SK-N-SH (cell line): ENCODE measurements around the gene MED29. TPM values are rescaled to one million over a fixed set of nuclear protein-coding genes. Genes with fewer than 3 reads are reported as not detected.

ENCODE experiments used
- CTCF ChIA-PET: fragments of 300-600, 350-600 bp; formaldehyde crosslinking; extraction: SDS; loops from one replicate; lab custom pipeline; 2021; lab: Yijun Ruan, JAX
- POLR2A ChIA-PET: fragments of 350-600 bp; sonication (Branson Sonifier 250); formaldehyde crosslinking; extraction: SDS; loops from one replicate; lab custom pipeline; 2020; ENCODE audit warnings: antibody characterized with exemption, inconsistent platforms; lab: Yijun Ruan, JAX
- DNase-seq: peaks from one replicate; pipeline ENCODE4 v3.0.0; 2012
- H2AFZ ChIP-seq: fragments of 200-600 bp; sonication (generic); 2 replicates; pipeline ENCODE4 v1.8.1; 2016; ENCODE audit warnings: antibody characterized with exemption, mild to moderate bottlenecking, low read depth
- H3F3A ChIP-seq: fragments of 200-600 bp; sonication (generic); replicated peaks from 2 replicates; pipeline ENCODE3; 2016; ENCODE audit warnings: antibody characterized with exemption, mild to moderate bottlenecking; ENCODE audit not compliant: insufficient read depth
- H3K27ac ChIP-seq, 2 experiments: fragments of 200-500 bp in 1 of 2; fragments of 200-600 bp in 1 of 2; sonication (Bioruptor generic) in 1 of 2; sonication (generic), shearing (Covaris generic) in 1 of 2; 2 replicates each; pipeline versions ENCODE4 v1.5.1 to v1.6.1; 2014 to 2016; ENCODE audit warnings: low read depth in 2 of 2, inconsistent platforms in 1 of 2, low read length in 1 of 2, mild to moderate bottlenecking in 1 of 2, mixed read lengths in 1 of 2
- H3K27me3 ChIP-seq: fragments of 200-600 bp; sonication (generic), shearing (Covaris generic); 2 replicates; pipeline ENCODE4 v1.6.1; 2016; ENCODE audit warnings: mixed run types; ENCODE audit not compliant: insufficient read depth
- H3K36me3 ChIP-seq, 2 experiments: fragments of 200-500 bp in 1 of 2; fragments of 200-600 bp in 1 of 2; sonication (Bioruptor generic) in 1 of 2; sonication (generic) in 1 of 2; replicated peaks in 1 of 2; 2 replicates each; pipeline versions ENCODE3 to v1.5.1; 2014 to 2016; ENCODE audit warnings: low read length in 1 of 2, mild to moderate bottlenecking in 1 of 2; ENCODE audit not compliant: insufficient read depth in 2 of 2, control insufficient read depth in 1 of 2
- H3K4me1 ChIP-seq, 2 experiments: fragments of 200-500 bp in 1 of 2; fragments of 200-600 bp in 1 of 2; sonication (Bioruptor generic) in 1 of 2; sonication (generic), shearing (Covaris generic) in 1 of 2; 2 replicates each; pipeline versions ENCODE4 v1.5.1 to v1.6.1; 2014 to 2016; ENCODE audit warnings: low read depth in 1 of 2, low read length in 1 of 2, mixed run types in 1 of 2; ENCODE audit not compliant: insufficient read depth in 2 of 2, control insufficient read depth in 1 of 2
- H3K4me2 ChIP-seq: fragments of 200-600 bp; sonication (generic), shearing (Covaris generic); 2 replicates; pipeline ENCODE4 v1.6.1; 2017; ENCODE audit warnings: mixed run types
- H3K4me3 ChIP-seq, 2 experiments: fragments of 200-500 bp in 1 of 2; fragments of 200-600 bp in 1 of 2; sonication (Bioruptor generic) in 1 of 2; sonication (generic), shearing (Covaris generic) in 1 of 2; 2 replicates each; pipeline versions ENCODE4 v1.5.1 to v1.8.1; 2014 to 2016; ENCODE audit warnings: low read depth in 2 of 2, inconsistent platforms in 1 of 2, low read length in 1 of 2, mild to moderate bottlenecking in 1 of 2, mixed read lengths in 1 of 2, moderate library complexity in 1 of 2
- H3K79me2 ChIP-seq: fragments of 200-600 bp; sonication (generic); 2 replicates; pipeline ENCODE4 v1.8.1; 2017; ENCODE audit warnings: mild to moderate bottlenecking; ENCODE audit not compliant: insufficient read depth
- H3K9ac ChIP-seq: fragments of 200-600 bp; sonication (generic); 2 replicates; pipeline ENCODE4 v1.6.1; 2017; ENCODE audit warnings: mixed run types
- H3K9me2 ChIP-seq: fragments of 200-600 bp; sonication (generic); 2 replicates; pipeline ENCODE4 v1.6.1; 2017; ENCODE audit warnings: mixed run types
- H3K9me3 ChIP-seq: fragments of 200-600 bp; sonication (generic); 2 replicates; pipeline ENCODE4 v1.6.1; 2017; ENCODE audit warnings: mixed run types, mild to moderate bottlenecking, moderate library complexity
- H4K20me1 ChIP-seq: fragments of 200-600 bp; sonication (generic); 2 replicates; pipeline ENCODE4 v1.6.1; 2017; ENCODE audit warnings: mild to moderate bottlenecking, mixed run types; ENCODE audit not compliant: insufficient read depth
- CHD2 ChIP-seq: fragments of 150-350 bp; IDR thresholded peaks from 2 replicates; pipeline ENCODE4 v1.6.1; 2018; ENCODE audit warnings: low read length; ENCODE audit not compliant: partially characterized antibody
- EP300 ChIP-seq, 2 experiments: IDR thresholded peaks; 2 replicates each; pipeline versions ENCODE4 v1.4.0 to v1.6.1; 2012; ENCODE audit warnings: borderline replicate concordance in 1 of 2, low read depth in 1 of 2, low read length in 1 of 2
- EZH2phosphoT487 ChIP-seq: fragments of 200-600 bp; sonication (generic); IDR thresholded peaks from 2 replicates; pipeline ENCODE4 v1.6.1; 2017; ENCODE audit warnings: low read depth, mixed run types, mild to moderate bottlenecking, antibody characterized with exemption, moderate library complexity, borderline replicate concordance
- FOSL2 ChIP-seq: IDR thresholded peaks from 2 replicates; pipeline ENCODE4 v1.4.0; 2012; ENCODE audit warnings: low read depth, mild to moderate bottlenecking, moderate library complexity, borderline replicate concordance
- FOXJ3 ChIP-seq: sonication (generic); formaldehyde crosslinking; IDR thresholded peaks from 2 replicates; pipeline ENCODE4 v1.5.1; 2020; ENCODE audit warnings: mild to moderate bottlenecking, missing genetic modification reagents
- FOXM1 ChIP-seq: IDR thresholded peaks from 2 replicates; pipeline ENCODE4 v1.4.0; 2012; ENCODE audit warnings: low read depth, mild to moderate bottlenecking
- IRF3 ChIP-seq: fragments of 150-350 bp; IDR thresholded peaks from 2 replicates; pipeline ENCODE4 v1.6.1; 2016; ENCODE audit warnings: mild to moderate bottlenecking, low read depth, low read length
- JUND ChIP-seq: IDR thresholded peaks from 2 replicates; pipeline ENCODE4 v1.4.0; 2012
- MXI1 ChIP-seq: IDR thresholded peaks from 2 replicates; pipeline ENCODE4 v1.6.1; 2012; ENCODE audit warnings: mild to moderate bottlenecking, low read depth, low read length, improper control_type of control experiment
- POLR2AphosphoS5 ChIP-seq: IDR thresholded peaks from 2 replicates; pipeline ENCODE4 v1.6.1; 2012; ENCODE audit warnings: low read depth, low read length
- RAD21 ChIP-seq: IDR thresholded peaks from 2 replicates; pipeline ENCODE4 v1.6.1; 2012; ENCODE audit warnings: mild to moderate bottlenecking, low read length
- RCOR1 ChIP-seq: fragments of 150-350 bp; IDR thresholded peaks from 2 replicates; pipeline ENCODE4 v1.6.1; 2017; ENCODE audit warnings: antibody characterized with exemption, low read length
- RFX5 ChIP-seq: IDR thresholded peaks from 2 replicates; pipeline ENCODE4 v1.6.1; 2012; ENCODE audit warnings: mild to moderate bottlenecking, improper control_type of control experiment, low read length
- SIN3A ChIP-seq: IDR thresholded peaks from 2 replicates; pipeline ENCODE4 v1.6.1; 2012; ENCODE audit warnings: low read depth, mild to moderate bottlenecking, low read length, moderate library complexity, borderline replicate concordance
- TAF1 ChIP-seq: IDR thresholded peaks from 2 replicates; pipeline ENCODE4 v1.6.1; 2012; ENCODE audit warnings: low read depth, mild to moderate bottlenecking, low read length, moderate library complexity, borderline replicate concordance
- TCF12 ChIP-seq: IDR thresholded peaks from 2 replicates; pipeline ENCODE4 v1.4.0; 2012
- YY1 ChIP-seq: IDR thresholded peaks from 2 replicates; pipeline ENCODE4 v1.4.0; 2012; ENCODE audit warnings: low read depth, mild to moderate bottlenecking
- WGBS: methylation state at CpG from one replicate; pipeline ENCODE4 v1.1.6; 2017; ENCODE audit warnings: low lambda C conversion rate; 5-methylcytosine and 5-hydroxymethylcytosine counted together
- polyA plus RNA-seq, 3 experiments: library from polyadenylated mRNA; depleted of rRNA; stranded (reverse); fragments of >200 nt; gene quantifications; 2 replicates each; pipeline ENCODE4 v1.2.3, GENCODE V29; 2012
- TF ChIP-seq, protein P1 (sequence below): IDR thresholded peaks from 2 replicates; pipeline ENCODE4 v1.4.0; 2012; ENCODE audit warnings: low read depth, borderline replicate concordance
- TF ChIP-seq, protein P2 (sequence below): IDR thresholded peaks from 2 replicates; pipeline ENCODE4; 2012

The MED29 gene
- polyA plus RNA-seq, 1 of the 3 experiments (the other 2 are of a cell fraction), result 32.0 TPM

DNA sequence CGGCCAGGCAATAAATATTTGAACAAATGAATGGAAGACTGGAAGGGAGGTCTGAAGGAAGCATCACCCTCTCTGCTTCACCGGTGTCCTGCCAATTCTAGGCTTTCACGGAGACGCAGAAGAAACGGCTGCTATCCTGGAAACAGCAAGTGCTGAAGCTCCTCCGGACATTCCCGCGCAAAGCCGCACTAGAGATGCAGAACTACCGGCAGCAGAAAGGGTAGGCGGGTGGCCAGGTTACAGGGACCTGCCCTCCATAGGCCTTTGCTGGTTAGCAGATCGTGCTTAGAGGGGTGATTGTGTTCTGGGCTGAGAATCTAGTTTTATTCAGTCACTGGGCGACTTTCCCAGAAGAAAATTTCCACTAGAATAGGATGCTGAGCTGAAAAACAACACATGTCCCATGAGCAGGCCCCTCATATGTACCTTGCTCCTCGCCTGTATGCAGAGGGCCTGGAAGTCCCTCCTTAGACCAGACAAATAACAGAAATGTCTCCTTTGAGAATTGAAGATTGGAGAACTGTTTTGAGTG is 11.2 kb upstream of the MED29 start:
- H4K20me1 ChIP-seq, result no peaks in the 10 kb centered on the region
- POLR2A ChIA-PET, result no interaction called here
- H3K27ac ChIP-seq, result no peak overlapping the region
- CTCF ChIA-PET, result no interaction called here
- H3K9me2 ChIP-seq, result no peaks in the 10 kb centered on the region
- H3F3A ChIP-seq, result peaks cover 6% of the 10 kb centered on the region
- TF ChIP-seq, protein P1, sequence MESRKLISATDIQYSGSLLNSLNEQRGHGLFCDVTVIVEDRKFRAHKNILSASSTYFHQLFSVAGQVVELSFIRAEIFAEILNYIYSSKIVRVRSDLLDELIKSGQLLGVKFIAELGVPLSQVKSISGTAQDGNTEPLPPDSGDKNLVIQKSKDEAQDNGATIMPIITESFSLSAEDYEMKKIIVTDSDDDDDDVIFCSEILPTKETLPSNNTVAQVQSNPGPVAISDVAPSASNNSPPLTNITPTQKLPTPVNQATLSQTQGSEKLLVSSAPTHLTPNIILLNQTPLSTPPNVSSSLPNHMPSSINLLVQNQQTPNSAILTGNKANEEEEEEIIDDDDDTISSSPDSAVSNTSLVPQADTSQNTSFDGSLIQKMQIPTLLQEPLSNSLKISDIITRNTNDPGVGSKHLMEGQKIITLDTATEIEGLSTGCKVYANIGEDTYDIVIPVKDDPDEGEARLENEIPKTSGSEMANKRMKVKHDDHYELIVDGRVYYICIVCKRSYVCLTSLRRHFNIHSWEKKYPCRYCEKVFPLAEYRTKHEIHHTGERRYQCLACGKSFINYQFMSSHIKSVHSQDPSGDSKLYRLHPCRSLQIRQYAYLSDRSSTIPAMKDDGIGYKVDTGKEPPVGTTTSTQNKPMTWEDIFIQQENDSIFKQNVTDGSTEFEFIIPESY, result no peak
- TF ChIP-seq YY1 (no peak), FOXJ3 (CRISPR knock-in tag) (no peak), TAF1 (no peak), RCOR1 (no peak), CHD2 (no peak)
- TF ChIP-seq, all 33 proteins: peak for 0
- H3K9ac ChIP-seq, result no peak overlapping the region
- no peak for DNase-seq
- peaks cover 41 to 82% of the 10 kb centered on the region in 2 experiments for H3K36me3 ChIP-seq
- no peaks in the 10 kb centered on the region for H3K9me3 ChIP-seq
- no peaks in the 10 kb centered on the region for H3K27me3 ChIP-seq
- H3K4me3 ChIP-seq, result no peak overlapping the region
- H2AFZ ChIP-seq, result no peak overlapping the region
- no peaks in the 10 kb centered on the region for H3K79me2 ChIP-seq
- 93% methylated on average over 12 of the region's 14 CpGs for WGBS
- no peaks in the 10 kb centered on the region for H3K4me1 ChIP-seq
- no peak overlapping the region for H3K4me2 ChIP-seq

DNA sequence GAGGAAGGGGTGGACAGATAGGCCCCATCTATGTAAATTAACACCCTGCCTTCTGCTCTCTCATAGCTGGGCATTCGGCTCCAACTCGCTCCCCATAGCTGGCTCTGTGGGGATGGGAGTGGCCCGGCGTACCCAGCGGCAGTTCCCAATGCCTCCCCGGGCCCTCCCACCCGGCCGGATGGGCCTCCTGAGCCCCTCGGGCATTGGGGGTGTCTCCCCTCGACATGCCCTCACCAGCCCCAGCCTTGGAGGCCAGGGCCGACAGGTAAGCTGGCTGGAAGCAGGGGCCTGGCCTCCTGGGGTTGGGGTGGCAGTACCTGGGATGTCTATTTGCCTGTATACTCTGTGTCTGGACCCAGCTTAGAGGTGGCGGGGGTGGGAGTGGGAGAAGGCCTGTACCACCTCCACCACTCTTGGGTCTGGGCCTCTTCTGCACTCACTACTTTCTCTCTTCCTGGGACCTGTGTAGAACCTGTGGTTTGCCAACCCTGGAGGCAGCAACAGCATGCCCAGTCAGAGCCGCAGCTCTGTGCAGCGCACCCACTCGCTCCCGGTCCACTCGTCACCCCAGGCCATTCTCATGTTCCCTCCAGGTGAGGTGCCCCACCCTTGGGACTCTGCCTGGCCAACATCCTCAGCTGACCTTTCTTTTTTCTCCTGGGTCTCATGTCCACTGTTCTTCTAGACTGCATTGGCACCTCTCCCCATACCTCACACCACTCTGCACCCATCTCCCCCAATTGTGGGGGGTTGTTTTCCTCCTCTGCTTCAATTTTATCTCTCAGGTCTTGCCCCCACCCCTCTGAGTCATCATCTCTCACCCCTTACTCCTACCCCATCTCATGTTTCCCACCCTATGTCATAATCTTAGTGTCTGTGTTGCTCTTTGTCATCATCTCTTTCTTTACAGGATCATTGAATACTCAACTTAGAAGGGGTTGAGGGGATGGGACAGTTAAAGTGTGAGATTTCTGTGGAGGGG is 10.4 kb upstream of the MED29 start:
- H3K4me1 ChIP-seq, result no peaks in the 10 kb centered on the region
- H4K20me1 ChIP-seq, result no peaks in the 10 kb centered on the region
- CTCF ChIA-PET, result interaction anchor here (0.5 to 0.6 kb wide), 2 partner anchors 18 to 435 kb away, joined by 3 read pairs; no protein-coding TSS in a partner anchor
- 93% methylated on average over 11 of the region's 17 CpGs for WGBS
- TF ChIP-seq IRF3, result no peak
- no peak for TF ChIP-seq FOSL2
- TF ChIP-seq JUND, result no peak
- no peak for TF ChIP-seq RAD21
- TF ChIP-seq, protein P2, sequence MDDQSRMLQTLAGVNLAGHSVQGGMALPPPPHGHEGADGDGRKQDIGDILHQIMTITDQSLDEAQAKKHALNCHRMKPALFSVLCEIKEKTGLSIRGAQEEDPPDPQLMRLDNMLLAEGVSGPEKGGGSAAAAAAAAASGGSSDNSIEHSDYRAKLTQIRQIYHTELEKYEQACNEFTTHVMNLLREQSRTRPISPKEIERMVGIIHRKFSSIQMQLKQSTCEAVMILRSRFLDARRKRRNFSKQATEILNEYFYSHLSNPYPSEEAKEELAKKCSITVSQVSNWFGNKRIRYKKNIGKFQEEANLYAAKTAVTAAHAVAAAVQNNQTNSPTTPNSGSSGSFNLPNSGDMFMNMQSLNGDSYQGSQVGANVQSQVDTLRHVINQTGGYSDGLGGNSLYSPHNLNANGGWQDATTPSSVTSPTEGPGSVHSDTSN, result no peak
- no peak for TF ChIP-seq FOXJ3 (CRISPR knock-in tag)
- TF ChIP-seq CHD2, result no peak
- TF ChIP-seq RFX5, result no peak
- TF ChIP-seq EZH2phosphoT487, result no peak
- TF ChIP-seq MXI1, result no peak
- TF ChIP-seq YY1, result no peak
- TF ChIP-seq, protein P1, result no peak
- no peak for TF ChIP-seq FOXM1
- TF ChIP-seq RCOR1, result no peak
- no peak for TF ChIP-seq TCF12
- TF ChIP-seq EP300 (IDR thresholded peaks at IDR 0.05; ENCODE audit: borderline replicate concordance in 1 of 2, low read depth in 1 of 2, low read length in 1 of 2), result no peak
- no peak for TF ChIP-seq SIN3A
- no peak for TF ChIP-seq POLR2AphosphoS5
- peaks cover 13% of the 10 kb centered on the region for H3F3A ChIP-seq
- no peak overlapping the region for H3K4me3 ChIP-seq
- no peak for DNase-seq
- no peak overlapping the region for H3K4me2 ChIP-seq
- POLR2A ChIA-PET, result no interaction called here
- no peak overlapping the region for H2AFZ ChIP-seq
- H3K9me3 ChIP-seq, result no peaks in the 10 kb centered on the region
- no peaks in the 10 kb centered on the region for H3K9me2 ChIP-seq
- peaks cover 41 to 82% of the 10 kb centered on the region in 2 experiments for H3K36me3 ChIP-seq
- H3K27me3 ChIP-seq, result no peaks in the 10 kb centered on the region
- H3K27ac ChIP-seq, result no peak overlapping the region
- no peak overlapping the region for H3K9ac ChIP-seq
- H3K79me2 ChIP-seq, result no peaks in the 10 kb centered on the region
